ENCODE measurements around the gene SND1.

The SND1 gene

GRCh38 chr7:128004623-128005022, 352.6 kb downstream of the SND1 start:
- TF ChIP-seq CTCF (IDR thresholded peaks at IDR 0.05): no peak

- TF ChIP-seq CTCF (IDR thresholded peaks at IDR 0.05): no peak
Measured at GRCh38 chr7:128005117-128005516, 353.1 kb downstream of the SND1 start.

GRCh38 chr7:128005759-128006159, 353.8 kb downstream of the SND1 start:
- no peak for TF ChIP-seq CTCF (IDR thresholded peaks at IDR 0.05)

- TF ChIP-seq CTCF (IDR thresholded peaks at IDR 0.05): no peak
Measured at GRCh38 chr7:128006550-128007302, 354.7 kb downstream of the SND1 start.

- TF ChIP-seq CTCF (IDR thresholded peaks at IDR 0.05): no peak
Measured at GRCh38 chr7:128007303-128007680, 355.3 kb downstream of the SND1 start.

GRCh38 chr7:128008141-128008540, 356.1 kb downstream of the SND1 start:
- no peak for TF ChIP-seq CTCF (IDR thresholded peaks at IDR 0.05)

GRCh38 chr7:128008744-128009143, 356.8 kb downstream of the SND1 start:
- no peak for TF ChIP-seq CTCF (IDR thresholded peaks at IDR 0.05)

Measured in LNCAP (cell line).